ENCODE measurements around the gene WIPF3. TPM values are rescaled to one million over a fixed set of nuclear protein-coding genes. Genes with fewer than 3 reads are reported as not detected.

Gene WIPF3
- total and polyA plus RNA-seq, 2 experiments from 2014 or later, result not detected

- Histone ChIP-seq H3K9me3 (ENCODE audit: low read depth) (no peaks in the 10 kb centered on the region), H4K20me1 (ENCODE audit: insufficient read depth) (no peaks in the 10 kb centered on the region), H3K4me2 (ENCODE audit: unreplicated experiment) (no peak overlapping the region), H3K27me3 (replicated peaks; ENCODE audit: insufficient read depth) (no peaks in the 10 kb centered on the region), H3K27ac (no peak overlapping the region), H3K79me2 (ENCODE audit: insufficient read depth) (0 out of 2 replicates have a peak, but pooled peaks cover 4% of the 10 kb centered on the region), H3K36me3 (ENCODE audit: low read depth) (peaks cover 31% of the 10 kb centered on the region; the same call in 1 of the 2 replicates), H3K4me1 (ENCODE audit: insufficient read depth) (peaks cover 14% of the 10 kb centered on the region), H2AFZ (no peak overlapping the region), H3K9me2 (ENCODE audit: insufficient read depth) (no peaks in the 10 kb centered on the region), H3K4me3 (no peak overlapping the region), H3F3A (ENCODE audit: insufficient read depth) (no peaks in the 10 kb centered on the region), H3K9ac (no peak overlapping the region)
- in situ Hi-C loops (cut with MboI), result no loop called here
- TF ChIP-seq EZH2phosphoT487 (IDR thresholded peaks at IDR 0.05; ENCODE audit: insufficient read depth, low read depth) (no peak), EZH2 (IDR thresholded peaks at IDR 0.05; ENCODE audit: insufficient read depth, poor library complexity, severe bottlenecking) (no peak)
- WGBS, 2 experiments (ENCODE audit: low coverage in 1 of 2, low lambda C conversion rate in 2 of 2, missing lambda C conversion rate in 2 of 2), result 90 to 97% methylated on average over 8 of the region's 8 CpGs
- DNase-seq, result no peak
These were observed 144.2 kb downstream of the WIPF3 start for GRCh38 chr7:29950480-29950879.

- no peaks in the 10 kb centered on the region for H4K20me1 ChIP-seq (ENCODE audit: insufficient read depth)
- in situ Hi-C loops (cut with MboI), result no loop called here
- H3K27ac ChIP-seq, result no peak overlapping the region
- H2AFZ ChIP-seq, result no peak overlapping the region
- H3K4me3 ChIP-seq, result no peak overlapping the region
- H3K4me2 ChIP-seq (ENCODE audit: unreplicated experiment), result no peak overlapping the region
- peaks cover 27% of the 10 kb centered on the region; the same call in 1 of the 2 replicates for H3K36me3 ChIP-seq (ENCODE audit: low read depth)
- H3K27me3 ChIP-seq (replicated peaks; ENCODE audit: insufficient read depth), result no peaks in the 10 kb centered on the region
- no peak for TF ChIP-seq EZH2 (IDR thresholded peaks at IDR 0.05; ENCODE audit: insufficient read depth, poor library complexity, severe bottlenecking)
- TF ChIP-seq EZH2phosphoT487 (IDR thresholded peaks at IDR 0.05; ENCODE audit: insufficient read depth, low read depth), result no peak
- H3K4me1 ChIP-seq (ENCODE audit: insufficient read depth), result peaks cover 14% of the 10 kb centered on the region
- no peaks in the 10 kb centered on the region for H3F3A ChIP-seq (ENCODE audit: insufficient read depth)
- H3K9me3 ChIP-seq (ENCODE audit: low read depth), result no peaks in the 10 kb centered on the region
- no peak for DNase-seq
- H3K79me2 ChIP-seq (ENCODE audit: insufficient read depth), result peaks cover 6% of the 10 kb centered on the region
- no peaks in the 10 kb centered on the region for H3K9me2 ChIP-seq (ENCODE audit: insufficient read depth)
- no peak overlapping the region for H3K9ac ChIP-seq
- 98% methylated on average over 8 of the region's 8 CpGs for WGBS, 2 experiments (ENCODE audit: low coverage in 1 of 2, low lambda C conversion rate in 2 of 2, missing lambda C conversion rate in 2 of 2)
These were observed 144.9 kb downstream of the WIPF3 start for GRCh38 chr7:29951206-29951605.

- Histone ChIP-seq H3K9ac (peak overlapping the region; percentile 50), H4K20me1 (ENCODE audit: insufficient read depth) (no peaks in the 10 kb centered on the region), H3K9me3 (ENCODE audit: low read depth) (no peaks in the 10 kb centered on the region), H3K4me3 (0 out of 2 replicates have a peak overlapping the region, but pooled peaks have one; percentile 23), H3K9me2 (ENCODE audit: insufficient read depth) (no peaks in the 10 kb centered on the region), H3K27ac (peak overlapping the region; percentile 75), H3K36me3 (ENCODE audit: low read depth) (peaks cover 26% of the 10 kb centered on the region; the same call in 1 of the 2 replicates), H3K4me1 (ENCODE audit: insufficient read depth) (peaks cover 14% of the 10 kb centered on the region), H3K27me3 (replicated peaks; ENCODE audit: insufficient read depth) (no peaks in the 10 kb centered on the region), H3K79me2 (ENCODE audit: insufficient read depth) (peaks cover 32% of the 10 kb centered on the region), H2AFZ (peak overlapping the region; percentile 48), H3F3A (ENCODE audit: insufficient read depth) (no peaks in the 10 kb centered on the region), H3K4me2 (ENCODE audit: unreplicated experiment) (no peak overlapping the region)
- 48 to 59% methylated on average over 4 of the region's 4 CpGs for WGBS, 2 experiments (ENCODE audit: low coverage in 1 of 2, low lambda C conversion rate in 2 of 2, missing lambda C conversion rate in 2 of 2)
- peak; percentile 72 for DNase-seq
- in situ Hi-C loops (cut with MboI), result no loop called here
- TF ChIP-seq EZH2 (IDR thresholded peaks at IDR 0.05; ENCODE audit: insufficient read depth, poor library complexity, severe bottlenecking), result no peak
These were observed 147.5 kb downstream of the WIPF3 start for GRCh38 chr7:29953726-29954347.

- TF ChIP-seq EZH2phosphoT487 (IDR thresholded peaks at IDR 0.05; ENCODE audit: insufficient read depth, low read depth) (no peak), EZH2 (IDR thresholded peaks at IDR 0.05; ENCODE audit: insufficient read depth, poor library complexity, severe bottlenecking) (no peak)
- in situ Hi-C loops (cut with MboI), result no loop called here
- Histone ChIP-seq H2AFZ (no peak overlapping the region), H3K4me1 (ENCODE audit: insufficient read depth) (peaks cover 14% of the 10 kb centered on the region), H3K9ac (no peak overlapping the region), H3K79me2 (ENCODE audit: insufficient read depth) (peaks cover 38% of the 10 kb centered on the region), H3K27me3 (replicated peaks; ENCODE audit: insufficient read depth) (no peaks in the 10 kb centered on the region), H3K27ac (no peak overlapping the region), H3K36me3 (ENCODE audit: low read depth) (peaks cover 23% of the 10 kb centered on the region; the same call in 1 of the 2 replicates), H3K9me3 (ENCODE audit: low read depth) (no peaks in the 10 kb centered on the region), H3K9me2 (ENCODE audit: insufficient read depth) (no peaks in the 10 kb centered on the region), H3K4me2 (ENCODE audit: unreplicated experiment) (no peak overlapping the region), H4K20me1 (ENCODE audit: insufficient read depth) (no peaks in the 10 kb centered on the region), H3K4me3 (no peak overlapping the region), H3F3A (ENCODE audit: insufficient read depth) (no peaks in the 10 kb centered on the region)
- 81 to 84% methylated on average over 7 of the region's 7 CpGs for WGBS, 2 experiments (ENCODE audit: low coverage in 1 of 2, low lambda C conversion rate in 2 of 2, missing lambda C conversion rate in 2 of 2)
- no peak for DNase-seq
These were observed 148.9 kb downstream of the WIPF3 start for GRCh38 chr7:29955075-29955792.

All from GM23248 (cell line).